Measurements from ENCODE around the gene CHMP3.

DNA sequence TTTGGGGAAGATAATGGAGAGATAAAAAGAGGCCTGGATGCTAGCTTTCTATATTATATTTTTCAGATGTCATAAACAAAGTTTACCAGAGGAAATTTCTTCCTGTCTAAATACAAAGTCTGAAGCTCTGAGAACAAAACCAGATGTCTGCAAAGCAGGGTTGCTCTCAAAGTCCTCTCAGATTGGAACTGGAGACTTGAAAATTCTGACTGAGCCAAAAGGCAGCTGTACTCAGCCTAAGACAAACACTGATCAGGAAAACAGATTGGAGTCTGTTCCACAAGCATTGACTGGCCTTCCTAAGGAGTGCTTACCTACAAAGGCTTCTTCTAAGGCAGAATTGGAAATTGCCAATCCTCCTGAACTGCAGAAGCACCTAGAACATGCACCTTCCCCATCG, 96.9 kb downstream of the CHMP3 start:
- TF ChIP-seq, protein P1, sequence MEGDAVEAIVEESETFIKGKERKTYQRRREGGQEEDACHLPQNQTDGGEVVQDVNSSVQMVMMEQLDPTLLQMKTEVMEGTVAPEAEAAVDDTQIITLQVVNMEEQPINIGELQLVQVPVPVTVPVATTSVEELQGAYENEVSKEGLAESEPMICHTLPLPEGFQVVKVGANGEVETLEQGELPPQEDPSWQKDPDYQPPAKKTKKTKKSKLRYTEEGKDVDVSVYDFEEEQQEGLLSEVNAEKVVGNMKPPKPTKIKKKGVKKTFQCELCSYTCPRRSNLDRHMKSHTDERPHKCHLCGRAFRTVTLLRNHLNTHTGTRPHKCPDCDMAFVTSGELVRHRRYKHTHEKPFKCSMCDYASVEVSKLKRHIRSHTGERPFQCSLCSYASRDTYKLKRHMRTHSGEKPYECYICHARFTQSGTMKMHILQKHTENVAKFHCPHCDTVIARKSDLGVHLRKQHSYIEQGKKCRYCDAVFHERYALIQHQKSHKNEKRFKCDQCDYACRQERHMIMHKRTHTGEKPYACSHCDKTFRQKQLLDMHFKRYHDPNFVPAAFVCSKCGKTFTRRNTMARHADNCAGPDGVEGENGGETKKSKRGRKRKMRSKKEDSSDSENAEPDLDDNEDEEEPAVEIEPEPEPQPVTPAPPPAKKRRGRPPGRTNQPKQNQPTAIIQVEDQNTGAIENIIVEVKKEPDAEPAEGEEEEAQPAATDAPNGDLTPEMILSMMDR (IDR thresholded peaks at IDR 0.05; ENCODE audit: poor library complexity, severe bottlenecking) = no peak
- no peak for TF ChIP-seq POLR2AphosphoS5 (IDR thresholded peaks at IDR 0.05)
- no peak for TF ChIP-seq EZH2 (IDR thresholded peaks at IDR 0.05; ENCODE audit: borderline replicate concordance, insufficient read depth, low read length, poor library complexity, severe bottlenecking)
- no peak for TF ChIP-seq RAD21 (conservative IDR thresholded peaks at IDR 0.05)
- TF ChIP-seq, protein P2, sequence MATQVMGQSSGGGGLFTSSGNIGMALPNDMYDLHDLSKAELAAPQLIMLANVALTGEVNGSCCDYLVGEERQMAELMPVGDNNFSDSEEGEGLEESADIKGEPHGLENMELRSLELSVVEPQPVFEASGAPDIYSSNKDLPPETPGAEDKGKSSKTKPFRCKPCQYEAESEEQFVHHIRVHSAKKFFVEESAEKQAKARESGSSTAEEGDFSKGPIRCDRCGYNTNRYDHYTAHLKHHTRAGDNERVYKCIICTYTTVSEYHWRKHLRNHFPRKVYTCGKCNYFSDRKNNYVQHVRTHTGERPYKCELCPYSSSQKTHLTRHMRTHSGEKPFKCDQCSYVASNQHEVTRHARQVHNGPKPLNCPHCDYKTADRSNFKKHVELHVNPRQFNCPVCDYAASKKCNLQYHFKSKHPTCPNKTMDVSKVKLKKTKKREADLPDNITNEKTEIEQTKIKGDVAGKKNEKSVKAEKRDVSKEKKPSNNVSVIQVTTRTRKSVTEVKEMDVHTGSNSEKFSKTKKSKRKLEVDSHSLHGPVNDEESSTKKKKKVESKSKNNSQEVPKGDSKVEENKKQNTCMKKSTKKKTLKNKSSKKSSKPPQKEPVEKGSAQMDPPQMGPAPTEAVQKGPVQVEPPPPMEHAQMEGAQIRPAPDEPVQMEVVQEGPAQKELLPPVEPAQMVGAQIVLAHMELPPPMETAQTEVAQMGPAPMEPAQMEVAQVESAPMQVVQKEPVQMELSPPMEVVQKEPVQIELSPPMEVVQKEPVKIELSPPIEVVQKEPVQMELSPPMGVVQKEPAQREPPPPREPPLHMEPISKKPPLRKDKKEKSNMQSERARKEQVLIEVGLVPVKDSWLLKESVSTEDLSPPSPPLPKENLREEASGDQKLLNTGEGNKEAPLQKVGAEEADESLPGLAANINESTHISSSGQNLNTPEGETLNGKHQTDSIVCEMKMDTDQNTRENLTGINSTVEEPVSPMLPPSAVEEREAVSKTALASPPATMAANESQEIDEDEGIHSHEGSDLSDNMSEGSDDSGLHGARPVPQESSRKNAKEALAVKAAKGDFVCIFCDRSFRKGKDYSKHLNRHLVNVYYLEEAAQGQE (IDR thresholded peaks at IDR 0.05; ENCODE audit: borderline replicate concordance) = no peak
- no peak for TF ChIP-seq EP300 (conservative IDR thresholded peaks at IDR 0.05; ENCODE audit: poor library complexity, severe bottlenecking)
- TF ChIP-seq SMC3 (conservative IDR thresholded peaks at IDR 0.05; ENCODE audit: poor library complexity) = no peak

Measured in neural cell (in vitro differentiated cells).